ENCODE data around the gene PTP4A2. TPM values are rescaled to one million over a fixed set of nuclear protein-coding genes. Genes with fewer than 3 reads are reported as not detected.

PTP4A2 gene
- total RNA-seq, 2 donors from 2014 or later, result 259 to 375 TPM

DNA sequence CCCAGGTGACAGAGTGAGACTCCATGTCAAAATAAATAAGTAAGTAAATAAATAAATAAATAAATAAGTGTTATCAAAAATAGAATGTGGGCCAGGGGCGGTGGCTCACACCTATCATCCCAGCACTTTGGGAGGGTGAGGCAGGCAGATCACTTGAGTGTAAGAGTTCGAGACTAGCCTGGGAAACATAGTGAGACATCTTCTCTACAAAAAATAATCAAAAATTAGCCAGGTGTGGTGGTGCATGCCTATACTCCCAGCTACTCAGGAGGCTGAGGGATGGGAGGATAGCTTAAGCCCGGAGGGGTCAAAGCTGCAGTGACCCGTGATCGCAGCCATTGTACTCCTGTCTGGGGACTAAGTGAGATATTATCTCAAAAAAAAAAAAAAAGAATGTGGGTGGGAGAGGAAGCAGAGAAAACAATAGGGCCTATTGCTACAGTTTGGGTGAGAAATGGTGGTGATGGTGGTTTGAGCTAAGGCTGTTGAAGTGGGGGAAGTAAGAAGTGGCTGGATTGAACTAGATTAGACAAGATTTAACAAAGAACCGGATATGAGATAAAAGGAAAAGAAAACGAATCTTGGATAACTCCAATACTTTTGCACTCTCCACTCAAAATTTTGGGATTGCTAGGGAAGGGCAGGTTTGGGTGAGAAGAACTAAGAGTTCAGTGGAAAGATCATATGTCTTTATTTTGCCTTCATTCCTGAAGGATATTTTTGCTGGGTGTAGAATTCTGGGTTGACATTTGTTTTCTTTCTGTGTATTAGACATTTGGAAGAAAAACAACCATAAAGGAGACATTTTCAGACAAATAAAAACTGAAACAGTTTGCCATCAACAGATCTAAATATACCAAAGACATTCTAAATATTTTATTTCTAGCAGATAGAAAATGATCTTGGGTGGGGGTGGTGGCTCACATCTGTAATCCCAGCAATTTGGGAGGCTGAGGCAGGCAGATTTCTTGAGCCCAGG is 65.2 kb downstream of the PTP4A2 start:
- intact Hi-C loops (cut with DNase I), result no loop called here
- DNase-seq (ENCODE audit: low spot score), result no peak

DNA sequence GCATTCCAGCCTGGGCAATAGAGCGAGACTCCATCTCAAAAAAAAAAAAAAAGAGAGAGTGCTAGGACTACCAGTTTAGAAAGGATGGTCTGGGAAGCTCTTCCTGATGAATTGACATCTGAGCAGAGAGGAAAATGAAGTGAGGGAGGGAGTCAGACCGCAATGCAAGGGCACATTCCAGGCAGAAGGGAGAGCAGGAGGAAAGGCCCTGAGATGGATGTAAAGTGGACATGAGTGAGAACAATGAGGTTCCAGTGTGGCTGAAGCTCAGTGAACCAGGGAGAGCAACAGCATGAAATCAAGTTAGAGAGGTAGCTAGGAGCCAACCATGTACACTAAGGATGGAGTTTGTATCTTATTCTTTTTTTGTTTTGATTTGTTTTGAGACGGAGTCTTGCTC is 66.5 kb downstream of the PTP4A2 start:
- no peak for DNase-seq (ENCODE audit: low spot score)
- intact Hi-C loops (cut with DNase I), result no loop called here

DNA sequence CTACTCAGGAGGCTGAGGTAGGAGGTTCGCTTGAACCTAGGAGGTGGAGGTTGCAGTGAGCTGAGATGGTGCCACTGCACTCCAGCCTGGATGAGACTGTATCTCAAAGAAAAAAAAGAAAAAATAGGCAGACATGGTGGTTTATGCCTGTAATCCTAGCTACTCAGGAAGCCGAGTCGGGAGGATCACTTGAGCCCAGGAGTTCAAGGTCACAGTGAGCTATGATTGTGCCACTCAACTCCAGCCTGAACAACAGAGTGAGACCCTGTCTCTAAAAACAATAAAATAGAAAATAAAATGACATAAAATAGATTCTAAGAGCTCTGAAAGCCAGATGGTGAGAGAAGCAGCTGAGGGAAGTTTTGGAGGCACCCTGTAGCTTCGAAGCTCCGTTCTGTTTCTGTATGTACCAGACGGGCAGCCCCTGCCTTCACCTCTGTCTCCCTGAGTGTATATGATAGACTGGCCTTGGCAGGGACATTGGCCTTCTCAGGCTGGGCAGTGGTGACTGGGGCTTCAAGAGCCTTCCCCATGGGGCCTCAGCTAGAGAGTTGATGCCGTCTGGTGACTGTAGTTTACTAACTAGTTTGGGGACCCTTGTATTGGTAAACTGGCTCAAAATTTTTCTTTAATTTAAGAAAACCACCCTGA is 68.0 kb downstream of the PTP4A2 start:
- intact Hi-C loops (cut with DNase I), result no loop called here
- no peak for DNase-seq (ENCODE audit: low spot score)

DNA sequence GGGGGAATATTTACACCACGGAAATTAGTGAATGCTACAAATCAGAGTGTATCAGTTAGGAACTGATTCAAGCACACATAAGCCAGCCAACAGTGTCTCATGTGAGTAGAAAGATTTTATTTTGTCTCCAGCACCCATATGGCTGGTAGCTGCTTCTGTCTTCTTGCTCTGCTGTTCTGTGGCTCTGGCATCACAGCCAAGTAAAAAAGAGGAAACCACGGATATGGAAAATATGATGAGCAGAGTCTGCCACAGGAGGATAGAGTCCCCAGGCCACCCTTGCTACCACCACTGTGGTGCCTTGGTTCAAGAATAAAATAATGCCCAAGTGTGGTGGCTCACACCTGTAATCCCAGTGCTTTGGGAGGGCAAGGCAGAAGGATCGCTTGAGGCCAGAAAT is 68.7 kb downstream of the PTP4A2 start:
- intact Hi-C loops (cut with DNase I), result no loop called here
- no peak for DNase-seq (ENCODE audit: low spot score)

DNA sequence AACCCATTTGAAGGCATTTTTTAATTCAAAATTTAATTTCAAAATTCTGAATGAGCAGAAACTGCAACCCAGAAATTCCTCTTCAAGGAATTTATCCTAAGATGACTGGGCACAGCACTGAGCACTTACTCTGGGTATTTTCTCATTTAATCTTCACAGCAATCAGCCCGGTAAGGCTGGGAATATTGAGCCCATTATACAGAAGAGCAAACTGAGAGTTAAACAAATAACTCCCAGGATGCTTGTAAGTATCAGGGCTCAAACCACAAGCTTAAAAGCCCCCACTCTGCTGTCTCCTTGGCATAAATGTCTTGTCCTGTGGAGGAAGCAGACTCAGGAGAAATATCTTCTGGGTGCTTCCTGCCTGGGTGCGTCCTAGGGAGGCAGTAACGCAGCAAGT is 69.3 kb downstream of the PTP4A2 start:
- DNase-seq (ENCODE audit: low spot score), result no peak
- intact Hi-C loops (cut with DNase I), result no loop called here

DNA sequence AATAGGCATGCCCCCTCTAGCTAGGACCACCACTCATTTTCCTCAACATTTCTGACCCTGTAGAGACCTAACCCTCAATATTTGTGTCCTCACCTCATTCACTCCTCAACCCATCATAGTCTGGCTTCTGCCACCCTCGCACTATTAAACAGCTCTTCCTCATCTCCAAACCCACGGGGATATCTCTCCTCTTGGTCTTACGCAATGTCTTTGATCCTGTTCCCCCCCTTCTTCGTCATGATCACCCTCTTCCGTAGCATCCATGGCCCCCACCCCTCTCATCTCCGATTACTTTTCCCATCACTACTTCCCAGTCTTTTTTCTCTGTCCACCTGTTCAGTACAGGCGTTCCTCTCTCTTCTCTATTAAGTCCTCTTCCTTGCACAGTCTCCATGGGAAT is 70.6 kb downstream of the PTP4A2 start:
- DNase-seq (ENCODE audit: low spot score), result no peak
- intact Hi-C loops (cut with DNase I), result no loop called here

DNA sequence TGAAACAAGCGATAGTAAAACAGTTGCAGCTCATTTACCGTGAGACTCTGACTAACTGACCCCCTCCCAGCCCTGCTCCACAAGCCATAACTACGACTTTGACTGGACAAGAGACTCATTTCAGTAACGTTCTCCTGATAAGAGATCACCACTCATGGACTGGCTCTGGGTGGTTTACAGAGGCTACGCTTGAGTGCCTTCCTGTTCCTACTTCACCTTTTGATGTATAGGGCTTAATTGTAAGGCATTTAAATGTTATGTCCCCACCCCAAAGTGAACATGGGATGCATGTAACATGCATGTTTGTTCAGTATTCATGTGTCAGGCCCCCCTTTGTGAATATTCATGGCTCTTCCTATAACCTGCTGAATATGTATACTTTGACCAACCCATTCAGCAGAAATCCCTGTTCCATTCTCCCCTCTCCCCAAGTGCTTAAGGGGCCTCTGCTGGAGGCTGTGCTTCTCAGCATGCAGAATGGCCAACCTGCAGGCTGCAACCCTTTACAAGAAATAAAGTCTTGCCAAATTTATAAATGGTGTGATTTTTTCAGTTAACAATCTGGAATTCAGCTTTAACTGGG is 71.6 kb downstream of the PTP4A2 start:
- DNase-seq (ENCODE audit: low spot score), result no peak
- intact Hi-C loops (cut with DNase I), result no loop called here

DNA sequence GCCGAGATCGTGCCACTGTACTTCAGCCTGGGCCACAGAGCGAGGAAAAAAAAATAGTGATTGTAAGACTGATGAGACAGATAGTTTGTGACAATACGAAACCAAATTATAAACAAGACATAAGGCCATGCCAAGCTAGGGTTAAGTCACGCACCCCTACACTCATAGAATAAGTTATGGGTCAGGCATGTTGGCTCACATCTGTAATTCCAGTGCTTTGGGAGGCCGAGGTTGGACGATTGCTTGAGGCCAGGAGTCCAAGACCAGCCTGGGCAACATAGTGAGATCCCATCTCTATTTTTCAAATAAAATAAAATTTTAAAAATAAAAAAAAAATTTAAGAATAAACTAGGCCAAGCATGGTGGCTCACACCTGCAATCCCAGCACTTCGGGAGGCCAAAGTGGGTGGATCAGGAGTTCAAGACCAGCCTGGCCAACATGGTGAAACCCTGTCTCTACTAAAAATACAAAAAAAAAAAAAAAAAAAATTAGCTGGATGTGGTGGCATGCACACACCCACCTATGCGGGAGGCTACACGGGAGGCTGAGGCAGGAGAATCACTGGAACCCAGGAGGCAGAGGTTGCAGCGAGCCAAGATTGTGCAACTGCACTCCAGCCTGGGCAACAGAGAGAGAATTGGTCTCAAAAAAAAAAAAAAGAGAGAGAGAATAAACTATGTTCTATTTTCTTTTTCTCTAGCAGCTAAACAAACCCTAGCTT is 72.3 kb downstream of the PTP4A2 start:
- DNase-seq (ENCODE audit: low spot score), result no peak
- intact Hi-C loops (cut with DNase I), result no loop called here

DNA sequence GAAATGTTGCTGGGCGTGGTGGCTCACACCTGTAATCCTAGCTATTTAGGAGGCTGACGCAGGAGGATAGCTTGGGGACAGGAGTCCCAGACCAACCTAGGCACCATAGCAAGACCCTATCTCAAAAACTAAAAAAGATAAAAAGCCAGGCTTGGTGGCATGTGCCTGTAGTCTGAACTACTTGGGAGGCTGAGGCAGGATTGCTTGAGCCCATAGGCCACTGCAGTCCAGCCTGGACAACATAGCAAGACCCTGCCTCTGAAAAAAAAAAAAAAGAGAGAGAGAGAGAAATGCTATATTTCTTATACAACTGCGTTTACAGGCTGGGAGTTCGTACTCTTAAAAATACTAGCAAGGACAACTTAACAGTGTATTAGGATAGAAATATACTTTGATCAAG is 76.1 kb downstream of the PTP4A2 start:
- no peak for DNase-seq (ENCODE audit: low spot score)
- intact Hi-C loops (cut with DNase I), result no loop called here

DNA sequence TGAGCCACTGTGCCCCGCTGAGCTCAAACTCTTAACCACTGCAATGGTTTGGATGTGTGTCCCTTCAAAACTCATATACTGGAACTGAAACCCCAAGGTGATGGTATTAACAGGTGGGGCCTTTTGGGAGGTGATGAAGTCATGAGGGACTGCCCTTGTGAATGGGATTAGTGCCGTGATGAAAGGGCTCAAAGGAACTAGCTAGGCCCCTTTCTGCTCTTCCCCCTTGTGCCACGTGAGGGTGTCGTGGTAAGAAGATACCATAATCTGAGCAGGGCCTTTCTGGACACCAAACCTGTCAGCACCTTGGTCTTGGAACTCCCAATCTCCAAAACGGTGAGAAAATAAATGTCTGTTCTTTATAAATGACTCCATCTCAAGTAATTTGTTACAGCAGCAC is 76.8 kb downstream of the PTP4A2 start:
- DNase-seq (ENCODE audit: low spot score), result no peak

DNA sequence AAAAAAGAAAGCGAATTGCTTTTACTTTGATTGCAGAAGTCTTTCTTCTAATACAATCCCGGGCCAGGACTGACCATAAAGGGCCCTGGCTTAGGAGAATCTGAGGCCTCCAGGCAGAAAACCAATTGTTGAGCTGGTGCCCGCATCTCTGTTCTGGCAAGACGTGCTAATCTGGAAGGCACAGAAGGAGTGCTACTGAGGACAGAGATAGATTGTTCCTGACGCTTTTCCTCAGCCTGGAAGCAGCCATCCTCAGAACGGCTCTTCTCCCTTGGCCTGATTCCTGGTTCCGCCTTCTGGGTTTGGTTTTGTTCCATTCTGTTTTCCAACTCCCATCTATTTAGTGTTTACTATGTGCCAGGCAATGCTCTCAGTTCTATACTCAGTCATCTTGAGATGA is 77.6 kb downstream of the PTP4A2 start:
- intact Hi-C loops (cut with DNase I), result no loop called here
- no peak for DNase-seq (ENCODE audit: low spot score)

More for the DNA sequence above, 76.8 kb downstream of the PTP4A2 start:
- intact Hi-C loops (cut with DNase I), result no loop called here

DNA sequence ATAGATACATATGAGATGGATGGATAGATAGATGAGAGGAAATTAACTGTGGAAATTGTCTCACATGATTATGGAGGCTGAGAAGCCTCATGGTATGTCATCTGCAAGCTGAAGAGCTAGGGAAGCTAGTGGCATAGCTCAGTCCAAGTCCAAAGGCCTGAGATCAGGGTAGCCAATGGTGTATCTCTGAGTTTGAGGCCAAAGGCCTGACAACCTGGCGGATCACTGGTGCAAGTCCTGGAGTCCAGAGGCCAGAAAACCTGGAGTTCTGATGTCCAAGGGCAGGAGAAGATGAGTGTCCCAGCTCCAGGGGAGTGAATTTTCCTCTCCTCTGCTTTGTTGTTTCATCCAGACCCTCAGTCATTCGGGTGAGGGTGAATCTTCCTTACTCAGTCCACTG is 78.4 kb downstream of the PTP4A2 start:
- DNase-seq (ENCODE audit: low spot score), result no peak
- intact Hi-C loops (cut with DNase I), result no loop called here

DNA sequence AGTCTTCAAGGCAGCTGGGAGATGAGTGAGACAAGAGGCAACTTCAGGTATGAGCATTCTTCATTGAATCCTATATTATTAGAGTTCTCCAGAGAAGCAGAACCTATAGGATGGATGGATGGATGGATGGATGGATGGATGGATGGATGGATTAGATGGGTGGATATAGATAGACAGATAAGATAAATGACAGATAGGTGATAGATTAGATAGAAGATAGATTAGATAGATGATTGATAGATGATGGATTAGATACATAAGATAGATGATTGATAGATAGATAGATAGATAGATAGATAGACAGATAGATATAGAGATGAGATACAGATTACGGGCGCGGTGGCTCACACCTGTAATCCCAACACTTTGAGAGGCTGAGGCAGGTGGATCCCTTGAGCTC is 79.1 kb downstream of the PTP4A2 start:
- no peak for DNase-seq (ENCODE audit: low spot score)
- intact Hi-C loops (cut with DNase I), result no loop called here

DNA sequence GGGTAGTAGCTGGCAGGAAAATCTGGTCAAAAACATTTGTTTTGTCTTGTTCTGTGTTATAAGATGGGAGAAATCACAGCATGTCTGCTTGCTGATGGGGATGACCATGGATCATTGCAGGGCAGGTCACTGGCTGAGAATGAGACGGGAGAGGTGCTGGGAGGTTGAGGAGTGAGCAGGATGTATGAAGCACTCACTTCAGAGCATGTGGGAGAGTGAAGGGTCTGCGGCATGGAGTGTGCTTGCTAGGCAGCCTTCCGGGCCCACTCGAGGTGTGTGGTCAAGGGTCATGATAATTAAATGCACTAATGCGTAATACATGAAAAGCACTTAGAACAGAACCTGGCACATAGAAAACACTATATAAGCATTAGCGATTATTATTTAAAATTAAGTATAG is 80.3 kb downstream of the PTP4A2 start:
- intact Hi-C loops (cut with DNase I), result no loop called here
- no peak for DNase-seq (ENCODE audit: low spot score)

Other genes with a start within 250 kb of the PTP4A2 start
- gene COL16A1, start 234.4 kb downstream of the PTP4A2 start, total RNA-seq, result 100 to 1,000 TPM in 1 of 2 donors, 10 to 100 TPM in 1; 93.3 to 179 TPM
- 1 to 10 TPM; 3.8 to 5.3 TPM for gene ADGRB2, start 174.0 kb downstream of the PTP4A2 start, total RNA-seq
- gene SPOCD1, start 122.3 kb downstream of the PTP4A2 start, total RNA-seq, result 10 to 100 TPM; 13.5 to 23.0 TPM
- 10 to 100 TPM; 68.8 to 71.5 TPM for gene KHDRBS1, start 75.5 kb upstream of the PTP4A2 start, total RNA-seq
- gene TMEM39B, start 134.6 kb upstream of the PTP4A2 start, total RNA-seq, result 10 to 100 TPM; 11.5 to 14.5 TPM
- gene KPNA6, start 169.7 kb upstream of the PTP4A2 start, total RNA-seq, result 10 to 100 TPM; 60.7 to 66.3 TPM
- gene TXLNA, start 241.3 kb upstream of the PTP4A2 start, total RNA-seq, result 10 to 100 TPM; 44.8 to 45.3 TPM